GM12878 (cell line): Measurements from ENCODE around the gene DHCR7. TPM values are rescaled to one million over a fixed set of nuclear protein-coding genes. Genes with fewer than 3 reads are reported as not detected.

Experiments
- ATAC-seq: fragments of 200-7000 bp; cut with Tn5 transposase; 3 replicates; pipeline ENCODE4 v1.9.1; 2020; ENCODE audit warnings: mild to moderate bottlenecking, moderate library complexity
- BruUV-seq: library from RNA; stranded (reverse); fragments of 400-500 nt; replicated peaks from 2 replicates; lab custom pipeline; 2021; lab: Mats Ljungman, UMichigan
- CTCF ChIA-PET: fragments of 300-600 bp; sonication (Branson Sonifier 250); formaldehyde crosslinking; extraction: SDS; loops from one replicate; lab custom pipeline; 2021; ENCODE audit warnings: inconsistent platforms; lab: Yijun Ruan, JAX
- POLR2A ChIA-PET: fragments of 350-600 bp; formaldehyde crosslinking; extraction: SDS; loops from one replicate; lab custom pipeline; 2021; ENCODE audit warnings: inconsistent platforms; lab: Charles Lee
- RAD21 ChIA-PET: fragments of 300-600 bp; sonication (Branson Sonifier 250); formaldehyde crosslinking; loops from one replicate; lab custom pipeline; 2023; ENCODE audit warnings: antibody characterized with exemption; ENCODE audit not compliant: unreplicated experiment; lab: Charles Lee
- SMC1A ChIA-PET: fragments of 300-600 bp; sonication (Branson Sonifier 250); formaldehyde crosslinking; loops from one replicate; lab custom pipeline; 2023; ENCODE audit not compliant: unreplicated experiment, uncharacterized antibody; lab: Charles Lee
- DNase-seq: peaks from one replicate; pipeline ENCODE4 v3.0.0-alpha.2; 2011; ENCODE audit warnings: low read depth, low spot score
- FAIRE-seq: peaks from 3 replicates; lab custom pipeline; 2011; peaks lifted over from hg19 to GRCh38; lab: Jason Lieb, UNC
- H2AFZ ChIP-seq: 2 replicates; pipeline ENCODE4 v1.6.0; 2011; ENCODE audit warnings: low read depth, low read length, control low read depth; ENCODE audit not compliant: control insufficient read depth
- H3K27ac ChIP-seq: 2 replicates; pipeline ENCODE4 v1.5.1; 2011; ENCODE audit warnings: control low read depth; ENCODE audit not compliant: control insufficient read depth, insufficient read depth
- H3K27me3 ChIP-seq, 2 experiments: replicated peaks in 1 of 2; 2 replicates each; pipeline versions ENCODE4 v1.6.0 to v1.6.1; 2011; ENCODE audit warnings: low read length in 1 of 2; ENCODE audit not compliant: control insufficient read depth in 2 of 2, insufficient read depth in 2 of 2
- H3K36me3 ChIP-seq, 2 experiments: 2 replicates each; pipeline ENCODE4 v1.5.1; 2011; ENCODE audit warnings: low read length in 1 of 2; ENCODE audit not compliant: control insufficient read depth in 2 of 2, insufficient read depth in 2 of 2
- H3K4me1 ChIP-seq: 2 replicates; pipeline ENCODE4 v1.6.1; 2011; ENCODE audit warnings: mild to moderate bottlenecking, low read length, moderate library complexity, mixed read lengths; ENCODE audit not compliant: control insufficient read depth, insufficient read depth
- H3K4me2 ChIP-seq: 2 replicates; pipeline ENCODE4 v1.6.0; 2011; ENCODE audit warnings: control low read depth; ENCODE audit not compliant: control insufficient read depth, insufficient read depth
- H3K4me3 ChIP-seq: fragments of 200-600 bp; sonication (generic); 2 replicates; pipeline ENCODE4 v1.5.1; 2016
- H3K79me2 ChIP-seq: 2 replicates; pipeline ENCODE4 v1.6.0; 2011; ENCODE audit warnings: low read length; ENCODE audit not compliant: control insufficient read depth, insufficient read depth
- H3K9ac ChIP-seq: 2 replicates; pipeline ENCODE4 v1.8.0; 2011; ENCODE audit warnings: low read length, control low read depth, mixed read lengths; ENCODE audit not compliant: control insufficient read depth, insufficient read depth
- H3K9me3 ChIP-seq: replicated peaks from 3 replicates; pipeline ENCODE4 v1.5.1; 2011; ENCODE audit warnings: mild to moderate bottlenecking, low read length; ENCODE audit not compliant: control insufficient read depth, insufficient read depth
- H4K20me1 ChIP-seq: 2 replicates; pipeline ENCODE4 v1.6.0; 2011; ENCODE audit not compliant: control insufficient read depth, insufficient read depth
- BHLHE40 ChIP-seq, 2 experiments: fragments of 450-650 bp in 1 of 2; IDR thresholded peaks; 2 replicates each; pipeline ENCODE4 v1.6.1; 2011 to 2017; ENCODE audit warnings: low read depth in 2 of 2, borderline replicate concordance in 1 of 2, improper control_type of control experiment in 1 of 2, low read length in 1 of 2, mild to moderate bottlenecking in 1 of 2
- CBX3 ChIP-seq: fragments of 200-600 bp; sonication (generic); IDR thresholded peaks from 2 replicates; pipeline ENCODE4 v1.6.1; 2016; ENCODE audit warnings: low read depth, borderline replicate concordance
- CHD2 ChIP-seq: IDR thresholded peaks from 2 replicates; pipeline ENCODE4 v1.6.1; 2011; ENCODE audit warnings: low read depth, low read length, improper control_type of control experiment, borderline replicate concordance
- KLF5 ChIP-seq: fragments of 450-650 bp; IDR thresholded peaks from 2 replicates; pipeline ENCODE4 v1.6.1; 2014; ENCODE audit warnings: mild to moderate bottlenecking; ENCODE audit not compliant: partially characterized antibody
- MTA3 ChIP-seq: IDR thresholded peaks from 2 replicates; pipeline ENCODE4 v1.6.1; 2012; ENCODE audit warnings: low read length, inconsistent platforms, borderline replicate concordance
- NFIC ChIP-seq: IDR thresholded peaks from 2 replicates; pipeline ENCODE4 v1.6.1; 2012; ENCODE audit warnings: low read depth, mild to moderate bottlenecking, inconsistent platforms, low read length, moderate library complexity
- NFYB ChIP-seq: IDR thresholded peaks from 2 replicates; pipeline ENCODE4 v1.6.1; 2011; ENCODE audit warnings: low read depth, mild to moderate bottlenecking, low read length, improper control_type of control experiment, moderate library complexity; ENCODE audit not compliant: insufficient read depth
- POLR2AphosphoS2 ChIP-seq: IDR thresholded peaks from 2 replicates; pipeline ENCODE4 v1.6.1; 2011; ENCODE audit warnings: low read depth, mild to moderate bottlenecking, low read length, improper control_type of control experiment, moderate library complexity
- TCF7 ChIP-seq: IDR thresholded peaks from 2 replicates; pipeline ENCODE4 v1.6.1; 2014; ENCODE audit warnings: antibody characterized with exemption, borderline replicate concordance
- ZNF207 ChIP-seq: fragments of 450-650 bp; IDR thresholded peaks from 2 replicates; pipeline ENCODE4 v1.6.1; 2014; ENCODE audit warnings: antibody characterized with exemption, mild to moderate bottlenecking, borderline replicate concordance
- WGBS: methylation state at CpG from one replicate; pipeline ENCODE4 v1.1.6; 2016; ENCODE audit warnings: low lambda C conversion rate; ENCODE audit not compliant: insufficient replicate concordance, insufficient coverage; ENCODE audit errors: missing lambda C conversion rate; 5-methylcytosine and 5-hydroxymethylcytosine counted together
- in situ Hi-C: fragments of 300-500 bp; cut with MboI; formaldehyde crosslinking; loops from 9 replicates; pipeline ENCODE4 v1.14.3; 2018; ENCODE audit warnings: mixed read lengths
- intact Hi-C: fragments of 100-400 bp; cut with micrococcal nuclease; formaldehyde crosslinking; loops from one replicate; pipeline ENCODE4 v1.14.2; 2022; ENCODE audit not compliant: unreplicated experiment
- polyA plus RNA-seq, 11 experiments: library from polyadenylated mRNA; depleted of rRNA in 4 of 11; unstranded in 6 of 11; stranded (reverse) in 5 of 11; fragments of >200 nt; fragmentation: Nextera tagmentation in 4 of 11; fragmentation: Illumina TruSeq in 1 of 11; extraction: Ambion mirVana in 4 of 11; extraction: Trizol in 1 of 11; gene quantifications; 1 replicate in 1 of 11; 2 replicates in 10 of 11; pipeline versions ENCODE4 v1.2.1 to v1.2.3, GENCODE V29; 2011 to 2016; ENCODE audit warnings: inconsistent platforms in 2 of 11, missing spikeins in 2 of 11, low read depth in 1 of 11
- total RNA-seq, 4 experiments: library from RNA; depleted of rRNA in 3 of 4; stranded (reverse); fragments of >200 nt in 3 of 4; fragmentation: Illumina TruSeq in 1 of 4; extraction: Trizol in 1 of 4; gene quantifications; 2 replicates each; pipeline versions ENCODE4 v1.2.1 to v1.2.3, GENCODE V29; 2013 to 2021
- TF ChIP-seq, protein P1 (sequence below): fragments of 450-650 bp; IDR thresholded peaks from 2 replicates; pipeline ENCODE4 v1.6.1; 2017; ENCODE audit warnings: antibody characterized with exemption, mild to moderate bottlenecking, moderate library complexity
- TF ChIP-seq, protein P2 (sequence below): fragments of 450-650 bp; conservative IDR thresholded peaks from 2 replicates; pipeline ENCODE4 v1.6.1; 2017; ENCODE audit warnings: mild to moderate bottlenecking, moderate library complexity
- TF ChIP-seq, protein P3 (sequence below): IDR thresholded peaks from 2 replicates; pipeline ENCODE4 v1.6.1; 2011; ENCODE audit warnings: mild to moderate bottlenecking, low read depth, low read length, moderate library complexity; ENCODE audit not compliant: insufficient replicate concordance

The DHCR7 gene
- total and polyA plus RNA-seq, 10 of the 15 experiments (the other 5 are each of a cell fraction or from before 2014, with no cell fraction given): 4.2 to 115 (median 57.8) TPM

DNA sequence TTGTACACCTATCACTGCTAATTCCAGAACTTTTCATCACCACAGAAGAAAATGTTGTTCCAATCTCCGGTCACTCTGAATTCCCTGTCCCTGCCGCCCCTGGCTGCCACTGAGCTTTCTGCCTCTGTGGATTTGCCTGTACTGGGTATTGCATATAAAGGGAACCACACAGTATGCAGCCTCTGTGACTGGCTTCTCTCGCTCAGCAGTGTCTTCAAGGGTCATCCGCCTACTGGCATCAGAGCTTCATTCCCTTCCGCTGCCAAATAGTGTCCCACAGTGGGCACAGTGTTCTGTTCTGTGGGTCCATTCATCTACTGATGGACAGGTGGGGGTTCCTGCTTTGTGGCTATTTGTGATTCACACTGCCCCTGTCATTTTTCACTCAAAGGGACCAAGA is 5.3 kb downstream of the DHCR7 start:
- 99% methylated on average over 5 of the region's 5 CpGs for WGBS
- H3K36me3 ChIP-seq: peaks cover 18 to 25% of the 10 kb centered on the region in 2 experiments; a peak in 3 of 4 replicates

More for the DNA sequence above, 5.3 kb downstream of the DHCR7 start:
- H3K9ac ChIP-seq: no peak overlapping the region
- CTCF ChIA-PET: interaction anchor here (0.9 kb wide), 2 partner anchors 10 to 20 kb away, joined by 3 to 4 read pairs; no protein-coding TSS in a partner anchor
- no peak for DNase-seq
- peaks cover 2% of the 10 kb centered on the region; the same call in 2 of the 3 replicates for H3K9me3 ChIP-seq
- H3K4me2 ChIP-seq: no peak overlapping the region
- RAD21 ChIA-PET: no interaction called here
- TF ChIP-seq ZNF207 (no peak), MTA3 (no peak), NFIC (no peak), KLF5 (no peak), CBX3 (no peak), CHD2 (no peak), BHLHE40 (IDR thresholded peaks at IDR 0.05; ENCODE audit: borderline replicate concordance in 1 of 2, low read depth in 2 of 2, low read length in 1 of 2) (no peak), NFYB (no peak), TCF7 (no peak), POLR2AphosphoS2 (no peak)
- TF ChIP-seq, protein P1, sequence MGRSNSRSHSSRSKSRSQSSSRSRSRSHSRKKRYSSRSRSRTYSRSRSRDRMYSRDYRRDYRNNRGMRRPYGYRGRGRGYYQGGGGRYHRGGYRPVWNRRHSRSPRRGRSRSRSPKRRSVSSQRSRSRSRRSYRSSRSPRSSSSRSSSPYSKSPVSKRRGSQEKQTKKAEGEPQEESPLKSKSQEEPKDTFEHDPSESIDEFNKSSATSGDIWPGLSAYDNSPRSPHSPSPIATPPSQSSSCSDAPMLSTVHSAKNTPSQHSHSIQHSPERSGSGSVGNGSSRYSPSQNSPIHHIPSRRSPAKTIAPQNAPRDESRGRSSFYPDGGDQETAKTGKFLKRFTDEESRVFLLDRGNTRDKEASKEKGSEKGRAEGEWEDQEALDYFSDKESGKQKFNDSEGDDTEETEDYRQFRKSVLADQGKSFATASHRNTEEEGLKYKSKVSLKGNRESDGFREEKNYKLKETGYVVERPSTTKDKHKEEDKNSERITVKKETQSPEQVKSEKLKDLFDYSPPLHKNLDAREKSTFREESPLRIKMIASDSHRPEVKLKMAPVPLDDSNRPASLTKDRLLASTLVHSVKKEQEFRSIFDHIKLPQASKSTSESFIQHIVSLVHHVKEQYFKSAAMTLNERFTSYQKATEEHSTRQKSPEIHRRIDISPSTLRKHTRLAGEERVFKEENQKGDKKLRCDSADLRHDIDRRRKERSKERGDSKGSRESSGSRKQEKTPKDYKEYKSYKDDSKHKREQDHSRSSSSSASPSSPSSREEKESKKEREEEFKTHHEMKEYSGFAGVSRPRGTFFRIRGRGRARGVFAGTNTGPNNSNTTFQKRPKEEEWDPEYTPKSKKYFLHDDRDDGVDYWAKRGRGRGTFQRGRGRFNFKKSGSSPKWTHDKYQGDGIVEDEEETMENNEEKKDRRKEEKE: no peak
- TF ChIP-seq, protein P2, sequence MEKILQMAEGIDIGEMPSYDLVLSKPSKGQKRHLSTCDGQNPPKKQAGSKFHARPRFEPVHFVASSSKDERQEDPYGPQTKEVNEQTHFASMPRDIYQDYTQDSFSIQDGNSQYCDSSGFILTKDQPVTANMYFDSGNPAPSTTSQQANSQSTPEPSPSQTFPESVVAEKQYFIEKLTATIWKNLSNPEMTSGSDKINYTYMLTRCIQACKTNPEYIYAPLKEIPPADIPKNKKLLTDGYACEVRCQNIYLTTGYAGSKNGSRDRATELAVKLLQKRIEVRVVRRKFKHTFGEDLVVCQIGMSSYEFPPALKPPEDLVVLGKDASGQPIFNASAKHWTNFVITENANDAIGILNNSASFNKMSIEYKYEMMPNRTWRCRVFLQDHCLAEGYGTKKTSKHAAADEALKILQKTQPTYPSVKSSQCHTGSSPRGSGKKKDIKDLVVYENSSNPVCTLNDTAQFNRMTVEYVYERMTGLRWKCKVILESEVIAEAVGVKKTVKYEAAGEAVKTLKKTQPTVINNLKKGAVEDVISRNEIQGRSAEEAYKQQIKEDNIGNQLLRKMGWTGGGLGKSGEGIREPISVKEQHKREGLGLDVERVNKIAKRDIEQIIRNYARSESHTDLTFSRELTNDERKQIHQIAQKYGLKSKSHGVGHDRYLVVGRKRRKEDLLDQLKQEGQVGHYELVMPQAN: no peak
- TF ChIP-seq, protein P3, sequence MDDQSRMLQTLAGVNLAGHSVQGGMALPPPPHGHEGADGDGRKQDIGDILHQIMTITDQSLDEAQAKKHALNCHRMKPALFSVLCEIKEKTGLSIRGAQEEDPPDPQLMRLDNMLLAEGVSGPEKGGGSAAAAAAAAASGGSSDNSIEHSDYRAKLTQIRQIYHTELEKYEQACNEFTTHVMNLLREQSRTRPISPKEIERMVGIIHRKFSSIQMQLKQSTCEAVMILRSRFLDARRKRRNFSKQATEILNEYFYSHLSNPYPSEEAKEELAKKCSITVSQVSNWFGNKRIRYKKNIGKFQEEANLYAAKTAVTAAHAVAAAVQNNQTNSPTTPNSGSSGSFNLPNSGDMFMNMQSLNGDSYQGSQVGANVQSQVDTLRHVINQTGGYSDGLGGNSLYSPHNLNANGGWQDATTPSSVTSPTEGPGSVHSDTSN: no peak
- no peak overlapping the region for H3K4me3 ChIP-seq
- FAIRE-seq: no peak
- in situ Hi-C loops: no loop called here
- no peaks in the 10 kb centered on the region for H3K27me3 ChIP-seq
- no peaks in the 10 kb centered on the region for H3K4me1 ChIP-seq
- H3K79me2 ChIP-seq: peaks cover 12% of the 10 kb centered on the region
- intact Hi-C loops: no loop called here
- no peak for ATAC-seq
- no peak overlapping the region for H2AFZ ChIP-seq
- H3K27ac ChIP-seq: no peak overlapping the region
- POLR2A ChIA-PET: interaction anchor here (1.0 kb wide), 1 partner anchor 10 kb away, joined by 3 read pairs; no protein-coding TSS in a partner anchor
- no TSS peak for BruUV-seq
- SMC1A ChIA-PET: no interaction called here
- H4K20me1 ChIP-seq: no peaks in the 10 kb centered on the region
